ENCODE measurements around the gene GOLGA8R. TPM values are rescaled to one million over a fixed set of nuclear protein-coding genes. Genes with fewer than 3 reads are reported as not detected.

The GOLGA8R gene
- 0.07 to 0.20 TPM (median 0.14 TPM) in 5 replicates for total RNA-seq (2022; extraction: Qiagen RNA extraction)

DNA sequence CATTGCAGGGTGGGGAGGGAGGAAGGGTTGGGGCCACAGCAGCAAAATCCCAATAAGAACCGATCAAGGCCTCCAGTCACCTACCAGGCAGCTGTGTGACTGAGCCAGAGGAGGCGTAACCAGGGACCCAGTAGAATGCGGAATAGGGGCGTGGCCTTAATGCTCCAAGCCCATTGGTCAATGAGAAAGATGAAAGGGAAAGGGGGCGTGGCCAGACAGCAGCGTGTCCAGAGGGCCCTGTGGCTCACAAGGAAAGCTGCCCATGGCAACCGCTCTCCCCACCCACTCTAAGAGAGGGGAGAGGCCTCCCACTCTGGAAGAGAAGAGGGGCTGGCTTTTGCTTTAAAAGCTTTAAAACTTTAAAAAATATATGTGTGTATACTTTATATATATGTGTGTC is at the start of gene GOLGA8R:
Gene GOLGA8R (minus strand): TSS at position 101 of the 400 bp plus-strand sequence. CDS start 98 bp downstream, at position 3.

GRCh38 chr15:30392766-30393663 is 21.0 kb downstream of the GOLGA8R start, which contains the start of gene CHRFAM7A:
CHRFAM7A (minus strand) TSS chr15:30393540; CDS start chr15:30383351, 10,189 bp downstream.

Other genes starting within 250 kb of the GOLGA8R start
- gene CHRFAM7A, start 20.7 kb downstream of the GOLGA8R start, total RNA-seq (2022; extraction: Qiagen RNA extraction): 4.9 to 8.2 TPM (median 6.4 TPM) in 5 replicates
- gene GOLGA8Q, start 137.8 kb upstream of the GOLGA8R start, total RNA-seq (2022; extraction: Qiagen RNA extraction): 0.09 to 0.17 TPM in 2 of 5 replicates, not detected in the others
- 2.2 to 3.7 TPM (median 2.9 TPM) in 5 replicates for gene GOLGA8H, start 189.8 kb upstream of the GOLGA8R start, total RNA-seq (2022; extraction: Qiagen RNA extraction)